Keratinocyte (primary cell): ENCODE data around the gene ZNF664. TPM values are rescaled to one million over a fixed set of nuclear protein-coding genes. Genes with fewer than 3 reads are reported as not detected.

Experiments used
- DNase-seq: peaks from one replicate; pipeline ENCODE4 v3.0.0-alpha.2; 2011; ENCODE audit warnings: low read depth, missing footprints, low spot score
- FAIRE-seq: peaks from 2 replicates; lab custom pipeline; 2011; peaks lifted over from hg19 to GRCh38; lab: Jason Lieb, UNC
- H2AFZ ChIP-seq: 2 replicates; pipeline ENCODE4 v1.6.0; 2012; ENCODE audit warnings: low read length, control low read depth, inconsistent platforms; ENCODE audit not compliant: control insufficient read depth
- H3K27ac ChIP-seq: 2 replicates; pipeline ENCODE4 v1.5.1; 2011; ENCODE audit warnings: low read length; ENCODE audit not compliant: control insufficient read depth, insufficient read depth
- H3K27me3 ChIP-seq: 3 replicates; pipeline ENCODE4 v1.6.0; 2011; ENCODE audit warnings: low read length; ENCODE audit not compliant: control insufficient read depth, insufficient read depth; ENCODE audit errors: extremely low read depth
- H3K36me3 ChIP-seq, 2 experiments: 2 replicates in 1 of 2; 3 replicates in 1 of 2; pipeline ENCODE4 v1.5.1; 2011; ENCODE audit warnings: low read length in 2 of 2, mild to moderate bottlenecking in 1 of 2; ENCODE audit not compliant: control insufficient read depth in 2 of 2, insufficient read depth in 2 of 2; ENCODE audit errors: extremely low read depth in 1 of 2
- H3K4me1 ChIP-seq: 3 replicates; pipeline ENCODE4 v1.5.1; 2011; ENCODE audit warnings: low read length; ENCODE audit not compliant: control insufficient read depth, insufficient read depth; ENCODE audit errors: extremely low read depth
- H3K4me2 ChIP-seq: 3 replicates; pipeline ENCODE4 v1.6.0; 2011; ENCODE audit warnings: low read depth, low read length; ENCODE audit not compliant: control insufficient read depth, insufficient read depth; ENCODE audit errors: extremely low read depth
- H3K4me3 ChIP-seq, 3 experiments: fragments of 200-600 bp in 1 of 3; sonication (generic) in 1 of 3; 2 replicates in 2 of 3; 3 replicates in 1 of 3; pipeline ENCODE4 v1.5.1; 2011 to 2016; ENCODE audit warnings: low read length in 3 of 3, mild to moderate bottlenecking in 3 of 3, control low read depth in 2 of 3, inconsistent platforms in 1 of 3, low read depth in 1 of 3, mixed read lengths in 1 of 3, mixed run types in 1 of 3, moderate library complexity in 1 of 3; ENCODE audit not compliant: control insufficient read depth in 2 of 3, insufficient read depth in 2 of 3; ENCODE audit errors: extremely low read depth in 1 of 3
- H3K79me2 ChIP-seq: 2 replicates; pipeline ENCODE4 v1.6.0; 2012; ENCODE audit warnings: low read length; ENCODE audit not compliant: control insufficient read depth, insufficient read depth
- H3K9ac ChIP-seq: 3 replicates; pipeline ENCODE4 v1.6.0; 2011; ENCODE audit warnings: low read length; ENCODE audit not compliant: control insufficient read depth, insufficient read depth; ENCODE audit errors: extremely low read depth
- H3K9me1 ChIP-seq: 3 replicates; pipeline ENCODE4 v1.6.0; 2011; ENCODE audit warnings: low read length; ENCODE audit not compliant: control insufficient read depth, insufficient read depth; ENCODE audit errors: extremely low read depth
- H3K9me3 ChIP-seq: 2 replicates; pipeline ENCODE4 v1.5.1; 2012; ENCODE audit warnings: low read depth, low read length; ENCODE audit not compliant: control insufficient read depth
- H4K20me1 ChIP-seq: 3 replicates; pipeline ENCODE4 v1.6.0; 2011; ENCODE audit warnings: low read length; ENCODE audit not compliant: control insufficient read depth, insufficient read depth; ENCODE audit errors: extremely low read depth
- CTCF ChIP-seq, 3 experiments: IDR thresholded peaks in 1 of 3; conservative IDR thresholded peaks in 1 of 3; optimal IDR thresholded peaks in 1 of 3; 2 replicates in 2 of 3; 3 replicates in 1 of 3; pipeline versions ENCODE3 to v1.5.1; 2011; ENCODE audit warnings: low read length in 3 of 3, mild to moderate bottlenecking in 3 of 3, moderate library complexity in 2 of 3, control low read depth in 1 of 3, inconsistent platforms in 1 of 3; ENCODE audit not compliant: insufficient read depth in 2 of 3; ENCODE audit errors: extremely low read depth in 1 of 3
- EZH2 ChIP-seq: IDR thresholded peaks from one replicate; pipeline ENCODE4 v1.6.1; 2012; ENCODE audit warnings: inconsistent platforms, mild to moderate bottlenecking, low read length, moderate library complexity
- dilution Hi-C: fragments of 300-500 bp; cut with MboI; formaldehyde crosslinking; loops from one replicate; pipeline ENCODE4 v1.7.0; 2020; ENCODE audit warnings: low sequenced_read_pairs; ENCODE audit not compliant: extremely low pct_ligation_motif_present
- polyA plus RNA-seq, 5 experiments: library from polyadenylated mRNA; depleted of rRNA in 3 of 5; stranded (reverse) in 3 of 5; stranded (forward) in 1 of 5; unstranded in 1 of 5; fragments of >200 nt; gene quantifications; 1 replicate in 1 of 5; 2 replicates in 3 of 5; 3 replicates in 1 of 5; pipeline versions ENCODE4 v1.2.1 to v1.2.3, GENCODE V29; 2011 to 2012; ENCODE audit warnings: missing spikeins in 2 of 5, low read depth in 1 of 5, low replicate concordance in 1 of 5

The ZNF664 gene
- polyA plus RNA-seq, 1 donor (not counting 4 experiments of a cell fraction or from before 2014, with no cell fraction given), result 48.7 TPM

- H2AFZ ChIP-seq, result no peak overlapping the region
- H3K27ac ChIP-seq, result no peak overlapping the region
- no peak for TF ChIP-seq CTCF (optimal IDR thresholded peaks at IDR 0.05 in 1 of 3, IDR thresholded peaks at IDR 0.05 in 1 of 3, conservative IDR thresholded peaks at IDR 0.05 in 1 of 3; ENCODE audit: extremely low read depth in 1 of 3, insufficient read depth in 2 of 3, low read length in 3 of 3)
- no peak for TF ChIP-seq EZH2
- no peak overlapping the region for H3K9ac ChIP-seq
- no peaks in the 10 kb centered on the region for H4K20me1 ChIP-seq
- no peaks in the 10 kb centered on the region for H3K27me3 ChIP-seq
- H3K4me3 ChIP-seq, result no peak overlapping the region
- dilution Hi-C loops, result no loop called here
- no peaks in the 10 kb centered on the region for H3K9me1 ChIP-seq
- peaks cover 0 to 1% of the 10 kb centered on the region in 2 experiments for H3K36me3 ChIP-seq
- FAIRE-seq (no peak), DNase-seq (no peak)
- H3K9me3 ChIP-seq, result no peaks in the 10 kb centered on the region
- no peak overlapping the region for H3K4me2 ChIP-seq
- H3K79me2 ChIP-seq, result no peaks in the 10 kb centered on the region
- H3K4me1 ChIP-seq, result no peaks in the 10 kb centered on the region
These were observed 10.5 kb upstream of the ZNF664 start for GRCh38 chr12:123962513-123962912.

- Histone ChIP-seq H3K79me2 (no peaks in the 10 kb centered on the region), H3K4me1 (peaks cover 1% of the 10 kb centered on the region), H3K27ac (no peak overlapping the region), H3K36me3 (no peaks in the 10 kb centered on the region), H3K4me3 (no peak overlapping the region), H3K9me3 (no peaks in the 10 kb centered on the region), H3K4me2 (no peak overlapping the region), H2AFZ (no peak overlapping the region), H3K9ac (no peak overlapping the region), H3K9me1 (no peaks in the 10 kb centered on the region), H4K20me1 (no peaks in the 10 kb centered on the region), H3K27me3 (no peaks in the 10 kb centered on the region)
- FAIRE-seq (no peak), DNase-seq (no peak)
- dilution Hi-C loops, result no loop called here
- TF ChIP-seq EZH2, result no peak
- no peak for TF ChIP-seq CTCF (optimal IDR thresholded peaks at IDR 0.05 in 1 of 3, IDR thresholded peaks at IDR 0.05 in 1 of 3, conservative IDR thresholded peaks at IDR 0.05 in 1 of 3; ENCODE audit: extremely low read depth in 1 of 3, insufficient read depth in 2 of 3, low read length in 3 of 3)
These were observed 9.2 kb upstream of the ZNF664 start for GRCh38 chr12:123963821-123964220.
